Trophoblast cell (in vitro differentiated cells and primary cell): ENCODE data around the gene DGKK.

ENCODE experiments used
- DNase-seq, 2 donors: peaks; one replicate each; pipeline ENCODE4 v3.0.0-alpha.2; 2016
- H2AFZ ChIP-seq: 2 replicates; pipeline ENCODE4 v1.6.1; 2013; ENCODE audit warnings: low read length, moderate library complexity, mild to moderate bottlenecking; ENCODE audit not compliant: insufficient read depth, poor library complexity
- H2AK5ac ChIP-seq: 2 replicates; pipeline ENCODE4 v1.6.1; 2013; ENCODE audit warnings: mild to moderate bottlenecking, low read length
- H2BK120ac ChIP-seq: 2 replicates; pipeline ENCODE4 v1.6.1; 2013; ENCODE audit warnings: low read length, mild to moderate bottlenecking, moderate library complexity; ENCODE audit not compliant: insufficient read depth, poor library complexity
- H2BK12ac ChIP-seq: 2 replicates; pipeline ENCODE4 v1.6.1; 2013; ENCODE audit warnings: mild to moderate bottlenecking, low read length, moderate library complexity
- H2BK5ac ChIP-seq: 2 replicates; pipeline ENCODE4 v1.6.1; 2013; ENCODE audit warnings: low read length, low read depth, moderate library complexity, mild to moderate bottlenecking; ENCODE audit not compliant: poor library complexity
- H3K14ac ChIP-seq: 2 replicates; pipeline ENCODE4 v1.6.1; 2013; ENCODE audit warnings: mild to moderate bottlenecking, low read length
- H3K18ac ChIP-seq: 2 replicates; pipeline ENCODE4 v1.6.1; 2013; ENCODE audit warnings: mild to moderate bottlenecking, low read length
- H3K23ac ChIP-seq: 2 replicates; pipeline ENCODE4 v1.6.1; 2013; ENCODE audit warnings: low read length
- H3K27ac ChIP-seq: 2 replicates; pipeline ENCODE4 v1.5.1; 2013; ENCODE audit warnings: low read depth, mild to moderate bottlenecking, inconsistent platforms, low read length, moderate library complexity
- H3K27me3 ChIP-seq: 2 replicates; pipeline ENCODE4 v1.6.1; 2013; ENCODE audit warnings: inconsistent platforms, mild to moderate bottlenecking, low read length, moderate library complexity; ENCODE audit not compliant: insufficient read depth
- H3K36me3 ChIP-seq, 2 experiments: 1 replicate in 1 of 2; 2 replicates in 1 of 2; pipeline ENCODE4 v1.6.1; 2013; ENCODE audit warnings: low read length in 2 of 2, mild to moderate bottlenecking in 2 of 2, moderate library complexity in 1 of 2; ENCODE audit not compliant: insufficient read depth in 2 of 2, control insufficient read depth in 1 of 2
- H3K4ac ChIP-seq: 2 replicates; pipeline ENCODE4 v1.6.1; 2013; ENCODE audit warnings: low read depth, mild to moderate bottlenecking, low read length, moderate library complexity
- H3K4me1 ChIP-seq, 2 experiments: 1 replicate in 1 of 2; 2 replicates in 1 of 2; pipeline ENCODE4 v1.6.1; 2013; ENCODE audit warnings: low read length in 2 of 2, mild to moderate bottlenecking in 2 of 2, moderate library complexity in 1 of 2; ENCODE audit not compliant: insufficient read depth in 2 of 2, control insufficient read depth in 1 of 2
- H3K4me2 ChIP-seq: 2 replicates; pipeline ENCODE4 v1.6.1; 2013; ENCODE audit warnings: inconsistent platforms, mild to moderate bottlenecking, low read length, moderate library complexity
- H3K4me3 ChIP-seq: 2 replicates; pipeline ENCODE4 v1.5.1; 2013; ENCODE audit warnings: mild to moderate bottlenecking, low read depth, low read length, inconsistent platforms
- H3K79me1 ChIP-seq: one replicate; pipeline ENCODE4 v1.6.1; 2013; ENCODE audit warnings: low read length
- H3K79me2 ChIP-seq: 2 replicates; pipeline ENCODE4 v1.6.1; 2013; ENCODE audit warnings: low read length, mild to moderate bottlenecking; ENCODE audit not compliant: control insufficient read depth, insufficient read depth, poor library complexity
- H3K9ac ChIP-seq: 2 replicates; pipeline ENCODE4 v1.6.1; 2013; ENCODE audit warnings: mild to moderate bottlenecking, low read length
- H3K9me3 ChIP-seq: 2 replicates; pipeline ENCODE4 v1.6.1; 2013; ENCODE audit warnings: low read depth, mild to moderate bottlenecking, control low read depth, inconsistent platforms, low read length; ENCODE audit not compliant: insufficient read depth
- H4K12ac ChIP-seq: 2 replicates; pipeline ENCODE4 v1.6.1; 2013; ENCODE audit warnings: low read depth, mild to moderate bottlenecking, low read length, moderate library complexity
- H4K8ac ChIP-seq: 2 replicates; pipeline ENCODE4 v1.6.1; 2013; ENCODE audit warnings: low read depth, mild to moderate bottlenecking, low read length, moderate library complexity
- H4K91ac ChIP-seq: one replicate; pipeline ENCODE4 v1.6.1; 2013; ENCODE audit warnings: low read depth, mild to moderate bottlenecking, low read length, moderate library complexity
- WGBS: extraction: QIAGEN DNeasy Blood & Tissue Kit; methylation state at CpG from one replicate; pipeline ENCODE4 v1.1.7; 2013; ENCODE audit warnings: missing lambda C conversion rate; ENCODE audit not compliant: insufficient read length, insufficient coverage; ENCODE audit errors: extremely low coverage; 5-methylcytosine and 5-hydroxymethylcytosine counted together

DGKK gene

DNA sequence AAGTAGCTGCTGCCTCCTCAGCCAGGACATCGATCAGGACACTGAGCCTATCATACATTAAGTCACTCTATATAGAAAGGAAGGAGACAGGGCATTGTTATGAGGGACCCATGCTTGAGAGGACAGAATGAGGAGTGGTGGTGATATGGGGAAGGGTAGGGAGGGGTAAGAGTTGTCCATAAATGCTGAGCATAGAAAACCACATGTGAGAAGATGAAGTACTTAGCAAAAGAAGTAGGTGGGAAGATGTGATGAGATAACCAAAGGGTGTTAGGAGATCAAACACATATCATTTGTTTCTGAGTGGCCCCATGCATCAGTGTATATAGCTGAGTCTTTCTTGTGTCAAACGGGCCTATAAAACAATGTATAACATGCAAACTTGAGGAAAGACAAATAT lies 84.1 kb downstream of the DGKK start:
- no peak for DNase-seq
- no peak overlapping the region for H4K8ac ChIP-seq
- no peak overlapping the region for H3K18ac ChIP-seq
- H3K9me3 ChIP-seq, result no peaks in the 10 kb centered on the region
- no peak overlapping the region for H2BK120ac ChIP-seq
- no peak overlapping the region for H4K91ac ChIP-seq
- no peak overlapping the region for H3K4me2 ChIP-seq
- H3K27me3 ChIP-seq, result no peaks in the 10 kb centered on the region
- no peak overlapping the region for H2AFZ ChIP-seq
- no peak overlapping the region for H2AK5ac ChIP-seq
- no peak overlapping the region for H2BK12ac ChIP-seq
- H3K4ac ChIP-seq, result no peak overlapping the region
- peaks cover 4 to 38% of the 10 kb centered on the region in 2 experiments for H3K36me3 ChIP-seq
- no peak overlapping the region for H3K27ac ChIP-seq
- H4K12ac ChIP-seq, result no peak overlapping the region
- H3K4me3 ChIP-seq, result no peak overlapping the region
- H3K9ac ChIP-seq, result no peak overlapping the region
- H3K4me1 ChIP-seq, result no peaks in the 10 kb centered on the region
- no peak overlapping the region for H3K14ac ChIP-seq
- no peak overlapping the region for H3K23ac ChIP-seq
- H3K79me1 ChIP-seq, result no peaks in the 10 kb centered on the region
- H3K79me2 ChIP-seq, result no peaks in the 10 kb centered on the region
- no peak overlapping the region for H2BK5ac ChIP-seq
- WGBS, result no CpG with 5 or more reads among the region's 2 CpGs

DNA sequence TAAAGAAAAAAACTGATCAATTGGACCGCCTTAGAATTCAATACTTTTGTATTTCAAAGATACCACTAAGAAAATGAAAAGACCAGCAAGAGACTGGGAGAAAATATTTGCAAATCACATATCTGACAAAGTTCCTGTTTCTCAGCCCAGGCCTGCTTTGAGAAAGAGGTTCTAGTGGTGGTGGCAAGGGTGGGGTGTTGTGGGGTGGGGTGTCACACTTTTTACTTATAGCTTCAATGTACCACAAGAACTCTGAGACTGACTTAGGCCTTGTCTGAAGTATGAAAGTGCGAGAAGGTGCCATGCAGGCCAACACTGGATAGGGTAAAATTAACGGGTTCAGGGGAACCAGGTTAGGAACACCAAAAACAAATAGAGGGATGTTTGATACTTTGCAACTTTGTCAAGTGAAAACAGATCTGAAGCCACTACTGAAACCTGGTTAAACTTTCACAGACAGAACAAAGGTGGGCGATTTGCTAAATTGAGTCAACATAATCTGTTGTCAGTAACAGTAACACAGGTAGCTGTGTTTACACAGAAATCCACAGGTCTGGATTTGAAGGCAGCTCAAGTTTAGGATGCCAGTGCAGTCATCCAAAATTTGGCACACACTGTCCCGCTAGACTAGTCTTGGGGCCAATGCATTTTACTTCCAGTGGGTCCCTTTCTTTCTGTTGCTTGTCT lies 88.8 kb downstream of the DGKK start:
- WGBS, result no CpG with 5 or more reads among the region's 5 CpGs
- Histone ChIP-seq H3K79me2 (no peaks in the 10 kb centered on the region), H3K4me3 (no peak overlapping the region), H3K4me1 (no peaks in the 10 kb centered on the region), H3K9me3 (no peaks in the 10 kb centered on the region), H2BK120ac (no peak overlapping the region), H3K27me3 (no peaks in the 10 kb centered on the region), H3K4me2 (no peak overlapping the region), H2AFZ (no peak overlapping the region), H3K9ac (no peak overlapping the region), H3K36me3 (peaks cover 7 to 40% of the 10 kb centered on the region in 2 experiments), H3K18ac (no peak overlapping the region), H4K12ac (no peak overlapping the region), H3K4ac (no peak overlapping the region), H3K14ac (no peak overlapping the region), H3K79me1 (no peaks in the 10 kb centered on the region), H3K23ac (no peak overlapping the region), H2BK5ac (no peak overlapping the region), H4K91ac (no peak overlapping the region), H4K8ac (no peak overlapping the region), H2AK5ac (no peak overlapping the region), H3K27ac (no peak overlapping the region), H2BK12ac (no peak overlapping the region)
- no peak for DNase-seq

DNA sequence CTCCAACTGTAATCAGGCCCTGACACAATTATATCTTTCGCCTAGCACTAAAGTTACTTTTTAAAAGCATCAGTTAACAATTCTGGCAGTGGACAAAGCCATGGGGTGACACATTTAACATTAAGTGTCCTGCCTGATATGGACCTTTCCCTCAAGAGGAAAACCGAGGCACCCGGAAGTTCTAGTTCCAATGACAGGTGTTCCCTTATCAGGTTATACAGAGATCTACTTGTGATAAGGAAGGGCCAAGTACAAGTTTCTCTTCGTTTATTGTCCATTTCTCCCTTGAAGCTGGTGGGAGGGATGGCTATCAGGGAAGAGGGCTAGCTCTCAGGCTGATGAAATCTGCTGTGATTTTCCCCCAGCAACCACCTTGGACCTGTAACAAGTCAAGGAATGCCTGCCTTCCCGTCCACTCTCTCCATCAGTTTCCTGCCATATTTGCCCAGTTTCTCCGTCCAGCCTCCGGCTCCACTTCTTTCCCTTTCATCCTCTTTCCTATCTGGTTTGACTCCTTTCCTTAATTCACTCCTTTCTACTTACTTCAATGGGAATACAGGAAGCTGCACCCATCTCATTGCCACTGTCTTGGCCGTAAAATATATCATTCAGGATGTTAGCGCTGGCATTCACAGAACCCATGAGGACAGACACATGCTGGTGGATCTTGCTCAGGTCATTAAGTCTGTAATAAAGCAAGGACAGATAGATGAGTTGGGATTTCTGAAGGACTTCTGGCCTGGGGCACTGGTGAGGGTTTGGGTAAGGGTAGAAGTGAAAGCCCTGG lies 95.0 kb downstream of the DGKK start:
- no peak overlapping the region for H3K18ac ChIP-seq
- H3K9me3 ChIP-seq, result no peaks in the 10 kb centered on the region
- no CpG with 5 or more reads among the region's 9 CpGs for WGBS
- no peak overlapping the region for H3K27ac ChIP-seq
- no peaks in the 10 kb centered on the region for H3K79me2 ChIP-seq
- no peak overlapping the region for H2AFZ ChIP-seq
- H2BK5ac ChIP-seq, result no peak overlapping the region
- no peak for DNase-seq
- no peak overlapping the region for H3K4ac ChIP-seq
- H2BK12ac ChIP-seq, result no peak overlapping the region
- H4K91ac ChIP-seq, result no peak overlapping the region
- H4K8ac ChIP-seq, result no peak overlapping the region
- no peaks in the 10 kb centered on the region for H3K79me1 ChIP-seq
- H4K12ac ChIP-seq, result no peak overlapping the region
- no peaks in the 10 kb centered on the region for H3K27me3 ChIP-seq
- H3K14ac ChIP-seq, result no peak overlapping the region
- no peak overlapping the region for H3K9ac ChIP-seq
- H3K4me2 ChIP-seq, result no peak overlapping the region
- H2AK5ac ChIP-seq, result no peak overlapping the region
- no peak overlapping the region for H3K23ac ChIP-seq
- H3K36me3 ChIP-seq, result peaks cover 12 to 59% of the 10 kb centered on the region in 2 experiments
- no peaks in the 10 kb centered on the region for H3K4me1 ChIP-seq
- H2BK120ac ChIP-seq, result no peak overlapping the region
- no peak overlapping the region for H3K4me3 ChIP-seq

DNA sequence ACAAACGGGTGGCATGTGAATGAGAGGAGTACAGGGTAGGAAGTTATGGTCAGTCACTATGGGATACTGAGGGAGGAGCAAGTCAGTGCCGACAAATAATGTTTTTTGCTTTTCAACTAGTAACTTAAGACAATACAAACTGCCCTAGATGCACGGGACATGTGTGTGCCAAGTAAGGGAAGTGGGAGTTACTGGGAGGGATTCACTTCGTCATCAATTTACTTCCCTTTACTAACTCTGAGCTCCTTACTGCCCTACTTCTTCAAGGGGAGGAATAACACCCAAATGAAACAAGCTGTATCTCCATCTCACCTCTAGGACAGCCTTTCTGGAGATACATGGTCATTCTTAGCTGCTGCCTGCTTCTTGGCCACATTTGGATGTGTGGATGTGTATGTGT lies 97.7 kb downstream of the DGKK start:
- Histone ChIP-seq H2BK120ac (no peak overlapping the region), H3K27me3 (no peaks in the 10 kb centered on the region), H2BK12ac (no peak overlapping the region), H3K23ac (no peak overlapping the region), H3K4me1 (no peaks in the 10 kb centered on the region), H3K14ac (no peak overlapping the region), H2AK5ac (no peak overlapping the region), H3K18ac (no peak overlapping the region), H3K9me3 (no peaks in the 10 kb centered on the region), H2AFZ (no peak overlapping the region), H3K9ac (no peak overlapping the region), H4K91ac (no peak overlapping the region), H2BK5ac (no peak overlapping the region), H4K12ac (no peak overlapping the region), H3K4me3 (no peak overlapping the region), H3K4ac (no peak overlapping the region), H3K27ac (no peak overlapping the region), H3K79me2 (no peaks in the 10 kb centered on the region), H3K79me1 (no peaks in the 10 kb centered on the region), H3K4me2 (no peak overlapping the region), H4K8ac (no peak overlapping the region), H3K36me3 (peaks cover 12 to 60% of the 10 kb centered on the region in 2 experiments)
- DNase-seq, result no peak
- WGBS, result no CpG with 5 or more reads among the region's 4 CpGs
